HEK293T (cell line): ENCODE measurements around the gene TMEM79.

Source experiments
- ARNT ChIP-seq: fragments of 450-650 bp; IDR thresholded peaks from 2 replicates; pipeline ENCODE4 v1.6.1; 2017; ENCODE audit warnings: mild to moderate bottlenecking
- BHLHE40 ChIP-seq: fragments of 450-650 bp; IDR thresholded peaks from 2 replicates; pipeline ENCODE4 v1.6.1; 2016; ENCODE audit warnings: mild to moderate bottlenecking, moderate library complexity, borderline replicate concordance
- CTBP1 ChIP-seq: fragments of 450-650 bp; IDR thresholded peaks from 2 replicates; pipeline ENCODE4 v1.6.1; 2016; ENCODE audit warnings: borderline replicate concordance
- ELF4 ChIP-seq: fragments of 450-650 bp; IDR thresholded peaks from 2 replicates; pipeline ENCODE4 v1.6.1; 2017; ENCODE audit warnings: antibody characterized with exemption
- FOXA1 ChIP-seq: fragments of 450-650 bp; IDR thresholded peaks from 2 replicates; pipeline ENCODE4 v1.6.1; 2016; ENCODE audit warnings: mild to moderate bottlenecking
- FOXK2 ChIP-seq: fragments of 450-650 bp; IDR thresholded peaks from 2 replicates; pipeline ENCODE4 v1.6.1; 2016; ENCODE audit warnings: mild to moderate bottlenecking
- FOXM1 ChIP-seq: fragments of 450-650 bp; IDR thresholded peaks from 2 replicates; pipeline ENCODE4 v1.6.1; 2017; ENCODE audit warnings: mild to moderate bottlenecking, borderline replicate concordance
- L3MBTL2 ChIP-seq: fragments of 450-650 bp; conservative IDR thresholded peaks from 2 replicates; pipeline ENCODE4 v1.6.1; 2016; ENCODE audit warnings: mild to moderate bottlenecking
- LEF1 ChIP-seq: fragments of 450-650 bp; IDR thresholded peaks from 2 replicates; pipeline ENCODE4 v1.6.1; 2017; ENCODE audit warnings: mild to moderate bottlenecking, borderline replicate concordance
- PKNOX1 ChIP-seq: fragments of 450-650 bp; IDR thresholded peaks from 2 replicates; pipeline ENCODE4 v1.6.1; 2016
- SP1 ChIP-seq: fragments of 450-650 bp; IDR thresholded peaks from 2 replicates; pipeline ENCODE4 v1.6.1; 2017
- SUZ12 ChIP-seq: fragments of 450-650 bp; IDR thresholded peaks from 2 replicates; pipeline ENCODE4 v1.6.1; 2016; ENCODE audit warnings: mild to moderate bottlenecking
- TARDBP ChIP-seq: fragments of 450-650 bp; IDR thresholded peaks from 2 replicates; pipeline ENCODE4 v1.6.1; 2016

- no peak for TF ChIP-seq ELF4
- TF ChIP-seq SP1 = no peak
- TF ChIP-seq TARDBP = no peak
- no peak for TF ChIP-seq FOXA1
- no peak for TF ChIP-seq SUZ12
- no peak for TF ChIP-seq FOXK2
- no peak for TF ChIP-seq CTBP1
- TF ChIP-seq L3MBTL2 = no peak
- TF ChIP-seq BHLHE40 = no peak
- TF ChIP-seq LEF1 = no peak
- TF ChIP-seq ARNT = no peak
- no peak for TF ChIP-seq PKNOX1
- TF ChIP-seq FOXM1 = no peak
Observed at GRCh38 chr1:156337052-156337887, 53.1 kb downstream of the TMEM79 start.
